ENCODE results near the gene CD22. TPM values are rescaled to one million over a fixed set of nuclear protein-coding genes. Genes with fewer than 3 reads are reported as not detected.

The CD22 gene
- total and polyA plus RNA-seq, 2 of the 8 experiments (the other 6 are each of a cell fraction or from before 2014, with no cell fraction given): 0.06 to 0.60 TPM

- no peak for FAIRE-seq
- H4K20me1 ChIP-seq (replicated peaks in 1 of 2; ENCODE audit: control insufficient read depth in 1 of 2, insufficient read depth in 2 of 2, low read length in 2 of 2): no peaks in the 10 kb centered on the region
- WGBS, 2 experiments (ENCODE audit: extremely low coverage in 1 of 2, insufficient coverage in 1 of 2, insufficient read length in 1 of 2, insufficient replicate concordance in 2 of 2, low coverage in 1 of 2, low lambda C conversion rate in 2 of 2, missing lambda C conversion rate in 1 of 2): 85% methylated on average over 28 of the region's 28 CpGs; no CpG with 5 or more reads in 1 of the 2 experiments
- TF ChIP-seq KDM1A (IDR thresholded peaks at IDR 0.05; ENCODE audit: borderline replicate concordance, low read length): no peak
These were observed 17.4 kb downstream of the CD22 start for GRCh38 chr19:35346193-35347052.

More at GRCh38 chr19:35346193-35347052, 17.4 kb downstream of the CD22 start:
- Histone ChIP-seq H3K4ac (replicated peaks; ENCODE audit: insufficient read length, low read depth, low read length) (no peak overlapping the region), H3K4me3 (ENCODE audit: extremely low read depth in 1 of 4, insufficient read depth in 2 of 4, low read depth in 3 of 4, low read length in 4 of 4) (no peak overlapping the region), H3K79me2 (ENCODE audit: control insufficient read depth in 1 of 2, insufficient read depth in 2 of 2, low read length in 2 of 2) (no peaks in the 10 kb centered on the region), H3K79me1 (ENCODE audit: low read depth, low read length) (no peaks in the 10 kb centered on the region), H3K9me3 (ENCODE audit: insufficient read depth in 2 of 2, low read depth in 1 of 2, low read length in 1 of 2) (no peaks in the 10 kb centered on the region), H3K18ac (ENCODE audit: extremely low read depth, low read length) (no peak overlapping the region), H4K8ac (ENCODE audit: extremely low read depth, insufficient read depth, low read length) (peak overlapping the region; percentile 37; the same call in 1 of the 2 replicates), H3K9ac (replicated peaks in 1 of 4; ENCODE audit: extremely low read depth in 1 of 4, low read depth in 3 of 4, low read length in 3 of 4) (no peak overlapping the region), H3K4me1 (replicated peaks in 1 of 4; ENCODE audit: control insufficient read depth in 3 of 4, insufficient read depth in 4 of 4, low read length in 3 of 4) (peaks cover 0 to 2% (median 0%) of the 10 kb centered on the region in 4 experiments; a peak in 1 of 7 replicates), H2BK120ac (replicated peaks; ENCODE audit: low read depth, low read length) (no peak overlapping the region), H4K91ac (replicated peaks; ENCODE audit: insufficient read length, low read length) (no peak overlapping the region), H3K27me3 (replicated peaks in 1 of 4; ENCODE audit: control insufficient read depth in 3 of 4, extremely low read depth in 1 of 4, insufficient read depth in 3 of 4, low read length in 3 of 4) (no peaks in the 10 kb centered on the region), H3K23me2 (ENCODE audit: low read depth, low read length) (no peaks in the 10 kb centered on the region; the same call in 1 of the 2 replicates), H3K14ac (ENCODE audit: insufficient read length) (no peak overlapping the region), H3K56ac (replicated peaks; ENCODE audit: insufficient read length, low read depth, low read length) (no peak overlapping the region), H3K4me2 (ENCODE audit: insufficient read depth in 1 of 2, low read depth in 2 of 2, low read length in 2 of 2) (no peak overlapping the region), H3K23ac (ENCODE audit: insufficient read length) (no peak overlapping the region), H3K27ac (ENCODE audit: low read depth, low read length) (no peak overlapping the region), H2BK15ac (ENCODE audit: low read length) (no peak overlapping the region), H3K36me3 (ENCODE audit: control insufficient read depth in 2 of 4, insufficient read depth in 4 of 4, low read length in 3 of 4) (no peaks in the 10 kb centered on the region), H2AFZ (ENCODE audit: low read length) (no peak overlapping the region), H2BK12ac (ENCODE audit: low read depth, low read length) (no peak overlapping the region), H4K5ac (ENCODE audit: insufficient read length, low read depth, low read length) (no peak overlapping the region), H2BK20ac (ENCODE audit: low read length) (no peak overlapping the region), H2BK5ac (ENCODE audit: low read depth, low read length) (no peak overlapping the region), H2AK5ac (ENCODE audit: low read depth, low read length) (no peak overlapping the region)
- ChIA-PET CTCF (ENCODE audit: partially characterized antibody) (interaction anchor here (0.6 to 2.0 kb wide), 7 partner anchors 11 to 164 kb away, joined by 3 to 6 read pairs (median 3); no protein-coding TSS in a partner anchor), POLR2A (ENCODE audit: partially characterized antibody) (no interaction called here)
- DNase-seq (ENCODE audit: low read depth in 1 of 2, low spot score in 2 of 2): peak in 1 of 2 experiments; percentile 31

Measured in H1 (cell line).